Thymus (tissue), 14 donors: ENCODE data around the gene AKAP10. TPM values are rescaled to one million over a fixed set of nuclear protein-coding genes. Genes with fewer than 3 reads are reported as not detected.
"Not testable (repeated sequence)": the region's sequence is repeated elsewhere in the genome, so short reads cannot be mapped to it uniquely, and the experiment has no call there.

Experiments used
- DNase-seq, 9 donors: peaks; one replicate each; pipeline ENCODE4 v3.0.0-alpha.2; 2013; ENCODE audit warnings: low spot score in 9 of 9, low read depth in 6 of 9, missing footprints in 1 of 9
- H3K27ac ChIP-seq, 2 donors: one replicate each; pipeline ENCODE4 v1.5.1; 2013; ENCODE audit warnings: control low read depth in 1 of 2, low read depth in 1 of 2, low read length in 1 of 2, mild to moderate bottlenecking in 1 of 2, moderate library complexity in 1 of 2
- H3K27me3 ChIP-seq, 2 donors: one replicate each; pipeline ENCODE4 v1.5.1; 2013; ENCODE audit warnings: low read length in 1 of 2; ENCODE audit not compliant: control insufficient read depth in 2 of 2, insufficient read depth in 1 of 2
- H3K36me3 ChIP-seq, 2 donors: one replicate each; pipeline ENCODE4 v1.5.1; 2013; ENCODE audit warnings: low read length in 1 of 2, mild to moderate bottlenecking in 1 of 2, moderate library complexity in 1 of 2; ENCODE audit not compliant: control insufficient read depth in 2 of 2, insufficient read depth in 2 of 2
- H3K4me1 ChIP-seq, 2 donors: one replicate each; pipeline ENCODE4 v1.5.1; 2013; ENCODE audit warnings: low read length in 2 of 2; ENCODE audit not compliant: control insufficient read depth in 2 of 2, insufficient read depth in 2 of 2
- H3K4me3 ChIP-seq, 2 donors: one replicate each; pipeline ENCODE4 v1.5.1; 2013; ENCODE audit warnings: low read length in 2 of 2, control low read depth in 1 of 2, mild to moderate bottlenecking in 1 of 2
- H3K9me3 ChIP-seq, 2 donors: one replicate each; pipeline ENCODE4 v1.5.1; 2013; ENCODE audit warnings: low read length in 1 of 2, mild to moderate bottlenecking in 1 of 2; ENCODE audit not compliant: control insufficient read depth in 2 of 2, insufficient read depth in 1 of 2
- WGBS: extraction: QIAGEN DNeasy Blood & Tissue Kit; methylation state at CpG from one replicate; pipeline ENCODE4 v1.1.7; 2013; 5-methylcytosine and 5-hydroxymethylcytosine counted together
- long read RNA-seq, 10 donors: transcript quantifications; one replicate each; lab custom pipeline, GENCODE V29; 2026
- polyA plus RNA-seq: library from polyadenylated mRNA; stranded (reverse); fragments of 200-250 nt; gene quantifications from one replicate; pipeline ENCODE4 v1.2.3, GENCODE V29; 2013
- total RNA-seq: library from RNA; stranded (reverse); fragments of 120-200 nt; gene quantifications from one replicate; pipeline ENCODE4 v1.2.4, GENCODE V29; 2013
- donor health status: healthy.

Gene AKAP10
- total RNA-seq: 24.9 TPM
- 14.3 TPM for polyA plus RNA-seq
- long read RNA-seq, donor 1, full-length matches to known transcripts: 1 of 1 reads
- long read RNA-seq, donor 1, partial matches to known transcripts: 0 of 1 reads
- long read RNA-seq, donor 1, other reads (novel, unspliced or antisense): 0 of 1 reads
- long read RNA-seq, donor 2: 0 reads
- long read RNA-seq, donor 3, full-length matches to known transcripts: 2 of 7 reads
- long read RNA-seq, donor 3, partial matches to known transcripts: 5 of 7 reads
- long read RNA-seq, donor 3, other reads (novel, unspliced or antisense): 0 of 7 reads
- long read RNA-seq, donor 4: 0 reads
- long read RNA-seq, donor 5, full-length matches to known transcripts: 4 of 4 reads
- long read RNA-seq, donor 5, partial matches to known transcripts: 0 of 4 reads
- long read RNA-seq, donor 5, other reads (novel, unspliced or antisense): 0 of 4 reads
- long read RNA-seq, donor 6, full-length matches to known transcripts: 1 of 1 reads
- long read RNA-seq, donor 6, partial matches to known transcripts: 0 of 1 reads
- long read RNA-seq, donor 6, other reads (novel, unspliced or antisense): 0 of 1 reads
- long read RNA-seq, donor 7: 0 reads
- long read RNA-seq, donor 8, partial matches to known transcripts: 0 of 2 reads
- long read RNA-seq, donor 8, other reads (novel, unspliced or antisense): 0 of 2 reads
- long read RNA-seq, donor 9, full-length matches to known transcripts: 1 of 1 reads
- long read RNA-seq, donor 9, partial matches to known transcripts: 0 of 1 reads
- long read RNA-seq, donor 9, other reads (novel, unspliced or antisense): 0 of 1 reads
- long read RNA-seq, donor 10, full-length matches to known transcripts: 3 of 3 reads
- long read RNA-seq, donor 10, partial matches to known transcripts: 0 of 3 reads
- long read RNA-seq, donor 10, other reads (novel, unspliced or antisense): 0 of 3 reads

GRCh38 chr17:19977293-19978208, at the start of gene AKAP10:
Gene AKAP10, minus strand, starts transcription at chr17:19977828. Its CDS starts 149 bp downstream, at chr17:19977679.
- Histone ChIP-seq H3K27ac (peak within 1 kb of the TSS; percentile 92 to 94), H3K27me3 (peaks cover 0 to 10% of the 10 kb centered on the region in 2 donors), H3K4me3 (peak within 1 kb of the TSS; percentile 77 to 88), H3K36me3 (peaks cover 0 to 8% of the 10 kb centered on the region in 2 donors), H3K9me3 (peaks cover 1 to 7% of the 10 kb centered on the region in 2 donors), H3K4me1 (peaks cover 9 to 18% of the 10 kb centered on the region in 2 donors)
- WGBS: under 1% methylated on average over 75 of the region's 75 CpGs
- peak; percentile 59 to 95 (median 87) for DNase-seq

- no peaks in the 10 kb centered on the region for H3K9me3 ChIP-seq
- no peak overlapping the region for H3K4me3 ChIP-seq
- no peak for DNase-seq
- H3K36me3 ChIP-seq: no peaks in the 10 kb centered on the region
- no peaks in the 10 kb centered on the region for H3K27me3 ChIP-seq
- no peaks in the 10 kb centered on the region for H3K4me1 ChIP-seq
- H3K27ac ChIP-seq: no peak overlapping the region
Measured at GRCh38 chr17:20026960-20027359, 49.3 kb upstream of the AKAP10 start.

- H3K9me3 ChIP-seq: no peaks in the 10 kb centered on the region
- no peaks in the 10 kb centered on the region for H3K4me1 ChIP-seq
- H3K27me3 ChIP-seq: no peaks in the 10 kb centered on the region
- H3K4me3 ChIP-seq: no peak overlapping the region
- DNase-seq: no peak
- WGBS: 95% methylated on average over 4 of the region's 4 CpGs
- no peak overlapping the region for H3K27ac ChIP-seq
- no peaks in the 10 kb centered on the region for H3K36me3 ChIP-seq
Measured at GRCh38 chr17:20022701-20023100, 45.1 kb upstream of the AKAP10 start.

- not testable (repeated sequence) for H3K27ac ChIP-seq, H3K4me3 ChIP-seq, H3K9me3 ChIP-seq, H3K4me1 ChIP-seq, H3K36me3 ChIP-seq, DNase-seq
- WGBS: 98% methylated on average over 32 of the region's 32 CpGs
- peaks cover 3 to 13% of the 10 kb centered on the region in 2 donors for H3K27me3 ChIP-seq
Measured at GRCh38 chr17:20016475-20016992, 38.9 kb upstream of the AKAP10 start.

- DNase-seq: no peak
- Histone ChIP-seq H3K9me3 (peaks cover 2 to 3% of the 10 kb centered on the region in 2 donors), H3K4me1 (peaks cover 14% of the 10 kb centered on the region in 2 donors), H3K4me3 (no peak overlapping the region), H3K27ac (no peak overlapping the region), H3K36me3 (no peaks in the 10 kb centered on the region), H3K27me3 (peaks cover 34 to 54% of the 10 kb centered on the region in 2 donors)
- WGBS: 92% methylated on average over 2 of the region's 2 CpGs
Measured at GRCh38 chr17:20012017-20012536, 34.4 kb upstream of the AKAP10 start.

- DNase-seq: no peak
- H3K9me3 ChIP-seq: peaks cover 2 to 3% of the 10 kb centered on the region in 2 donors
- H3K36me3 ChIP-seq: no peaks in the 10 kb centered on the region
- peaks cover 14% of the 10 kb centered on the region in 2 donors for H3K4me1 ChIP-seq
- 99% methylated on average over 1 of the region's 1 CpG for WGBS
- peaks cover 41 to 58% of the 10 kb centered on the region in 2 donors for H3K27me3 ChIP-seq
- no peak overlapping the region for H3K27ac ChIP-seq
- H3K4me3 ChIP-seq: no peak overlapping the region
Measured at GRCh38 chr17:20010936-20011335, 33.3 kb upstream of the AKAP10 start.

GRCh38 chr17:20010099-20010863, 32.7 kb upstream of the AKAP10 start:
- Histone ChIP-seq H3K36me3 (no peaks in the 10 kb centered on the region), H3K4me1 (peaks cover 14% of the 10 kb centered on the region in 2 donors), H3K27ac (no peak overlapping the region), H3K9me3 (peaks cover 2 to 3% of the 10 kb centered on the region in 2 donors), H3K4me3 (peak overlapping the region in 1 of 2 donors; percentile 53), H3K27me3 (peaks cover 41 to 63% of the 10 kb centered on the region in 2 donors)
- peak in 3 of 9 donors; percentile 13 to 45 (median 18) for DNase-seq
- WGBS: 34% methylated on average over 11 of the region's 11 CpGs
